ENCODE measurements around the gene BCAS1. TPM values are rescaled to one million over a fixed set of nuclear protein-coding genes. Genes with fewer than 3 reads are reported as not detected.
A peak's percentile ranks its signal among the peaks of the same experiment; 100 is the strongest.

Gene BCAS1
- total RNA-seq, 1 donor: under 0.01 TPM

- no peak overlapping the region for H3K4me3 ChIP-seq (ENCODE audit: low read depth, low read length)
- peak; percentile 42 for DNase-seq (ENCODE audit: low read depth)
- TF ChIP-seq CTCF (IDR thresholded peaks at IDR 0.05; ENCODE audit: insufficient read depth, low read depth, low read length): no peak
Measured at GRCh38 chr20:53960579-53961272, 109.7 kb downstream of the BCAS1 start.

- no peak for TF ChIP-seq CTCF (IDR thresholded peaks at IDR 0.05; ENCODE audit: insufficient read depth, low read depth, low read length)
- peak; percentile 37 for DNase-seq (ENCODE audit: low read depth)
- no peak overlapping the region for H3K4me3 ChIP-seq (ENCODE audit: low read depth, low read length)
Measured at GRCh38 chr20:53959911-53960578, 110.3 kb downstream of the BCAS1 start.

- no peak for DNase-seq (ENCODE audit: low read depth)
- no peak for TF ChIP-seq CTCF (IDR thresholded peaks at IDR 0.05; ENCODE audit: insufficient read depth, low read depth, low read length)
- no peak overlapping the region for H3K4me3 ChIP-seq (ENCODE audit: low read depth, low read length)
Measured at GRCh38 chr20:53958260-53958659, 112.1 kb downstream of the BCAS1 start.

- TF ChIP-seq CTCF (IDR thresholded peaks at IDR 0.05; ENCODE audit: insufficient read depth, low read depth, low read length): peak; percentile 28
- H3K4me3 ChIP-seq (ENCODE audit: low read depth, low read length): no peak overlapping the region
- DNase-seq (ENCODE audit: low read depth): peak; percentile 11
Measured at GRCh38 chr20:53957451-53958172, 112.8 kb downstream of the BCAS1 start.

GRCh38 chr20:53956013-53956715, 114.2 kb downstream of the BCAS1 start:
- no peak for DNase-seq (ENCODE audit: low read depth)
- no peak overlapping the region for H3K4me3 ChIP-seq (ENCODE audit: low read depth, low read length)
- no peak for TF ChIP-seq CTCF (IDR thresholded peaks at IDR 0.05; ENCODE audit: insufficient read depth, low read depth, low read length)
